Measurements from ENCODE around the gene DBN1. TPM values are rescaled to one million over a fixed set of nuclear protein-coding genes. Genes with fewer than 3 reads are reported as not detected.
A peak's percentile ranks its signal among the peaks of the same experiment; 100 is the strongest.

DBN1 gene
- total and polyA plus RNA-seq, 9 of the 15 experiments (the other 6 are each of a cell fraction or from before 2014, with no cell fraction given) = 0.25 to 87.2 (median 27.9) TPM

GRCh38 chr5:177497292-177498012, 24.0 kb upstream of the DBN1 start, which contains the start of gene PDLIM7 (continued):
- TF ChIP-seq DNMT1 (IDR thresholded peaks at IDR 0.05) (no peak), MYBL2 (IDR thresholded peaks at IDR 0.05; ENCODE audit: low read depth) (no peak), MYBL2 (CRISPR knock-in tag; IDR thresholded peaks at IDR 0.05; ENCODE audit: borderline replicate concordance) (no peak), ZNF436 (CRISPR knock-in tag; IDR thresholded peaks at IDR 0.05) (0 out of 2 replicates have a peak, but pooled peaks have one; percentile 36), ZNF24 (IDR thresholded peaks at IDR 0.05) (peak; percentile 38; the same call in 1 of the 2 replicates), NR1H2 (CRISPR knock-in tag; IDR thresholded peaks at IDR 0.05) (peak; percentile 66; the same call in 1 of the 2 replicates), NFIC (IDR thresholded peaks at IDR 0.05) (peak; percentile 37)
- TF ChIP-seq, protein P1, sequence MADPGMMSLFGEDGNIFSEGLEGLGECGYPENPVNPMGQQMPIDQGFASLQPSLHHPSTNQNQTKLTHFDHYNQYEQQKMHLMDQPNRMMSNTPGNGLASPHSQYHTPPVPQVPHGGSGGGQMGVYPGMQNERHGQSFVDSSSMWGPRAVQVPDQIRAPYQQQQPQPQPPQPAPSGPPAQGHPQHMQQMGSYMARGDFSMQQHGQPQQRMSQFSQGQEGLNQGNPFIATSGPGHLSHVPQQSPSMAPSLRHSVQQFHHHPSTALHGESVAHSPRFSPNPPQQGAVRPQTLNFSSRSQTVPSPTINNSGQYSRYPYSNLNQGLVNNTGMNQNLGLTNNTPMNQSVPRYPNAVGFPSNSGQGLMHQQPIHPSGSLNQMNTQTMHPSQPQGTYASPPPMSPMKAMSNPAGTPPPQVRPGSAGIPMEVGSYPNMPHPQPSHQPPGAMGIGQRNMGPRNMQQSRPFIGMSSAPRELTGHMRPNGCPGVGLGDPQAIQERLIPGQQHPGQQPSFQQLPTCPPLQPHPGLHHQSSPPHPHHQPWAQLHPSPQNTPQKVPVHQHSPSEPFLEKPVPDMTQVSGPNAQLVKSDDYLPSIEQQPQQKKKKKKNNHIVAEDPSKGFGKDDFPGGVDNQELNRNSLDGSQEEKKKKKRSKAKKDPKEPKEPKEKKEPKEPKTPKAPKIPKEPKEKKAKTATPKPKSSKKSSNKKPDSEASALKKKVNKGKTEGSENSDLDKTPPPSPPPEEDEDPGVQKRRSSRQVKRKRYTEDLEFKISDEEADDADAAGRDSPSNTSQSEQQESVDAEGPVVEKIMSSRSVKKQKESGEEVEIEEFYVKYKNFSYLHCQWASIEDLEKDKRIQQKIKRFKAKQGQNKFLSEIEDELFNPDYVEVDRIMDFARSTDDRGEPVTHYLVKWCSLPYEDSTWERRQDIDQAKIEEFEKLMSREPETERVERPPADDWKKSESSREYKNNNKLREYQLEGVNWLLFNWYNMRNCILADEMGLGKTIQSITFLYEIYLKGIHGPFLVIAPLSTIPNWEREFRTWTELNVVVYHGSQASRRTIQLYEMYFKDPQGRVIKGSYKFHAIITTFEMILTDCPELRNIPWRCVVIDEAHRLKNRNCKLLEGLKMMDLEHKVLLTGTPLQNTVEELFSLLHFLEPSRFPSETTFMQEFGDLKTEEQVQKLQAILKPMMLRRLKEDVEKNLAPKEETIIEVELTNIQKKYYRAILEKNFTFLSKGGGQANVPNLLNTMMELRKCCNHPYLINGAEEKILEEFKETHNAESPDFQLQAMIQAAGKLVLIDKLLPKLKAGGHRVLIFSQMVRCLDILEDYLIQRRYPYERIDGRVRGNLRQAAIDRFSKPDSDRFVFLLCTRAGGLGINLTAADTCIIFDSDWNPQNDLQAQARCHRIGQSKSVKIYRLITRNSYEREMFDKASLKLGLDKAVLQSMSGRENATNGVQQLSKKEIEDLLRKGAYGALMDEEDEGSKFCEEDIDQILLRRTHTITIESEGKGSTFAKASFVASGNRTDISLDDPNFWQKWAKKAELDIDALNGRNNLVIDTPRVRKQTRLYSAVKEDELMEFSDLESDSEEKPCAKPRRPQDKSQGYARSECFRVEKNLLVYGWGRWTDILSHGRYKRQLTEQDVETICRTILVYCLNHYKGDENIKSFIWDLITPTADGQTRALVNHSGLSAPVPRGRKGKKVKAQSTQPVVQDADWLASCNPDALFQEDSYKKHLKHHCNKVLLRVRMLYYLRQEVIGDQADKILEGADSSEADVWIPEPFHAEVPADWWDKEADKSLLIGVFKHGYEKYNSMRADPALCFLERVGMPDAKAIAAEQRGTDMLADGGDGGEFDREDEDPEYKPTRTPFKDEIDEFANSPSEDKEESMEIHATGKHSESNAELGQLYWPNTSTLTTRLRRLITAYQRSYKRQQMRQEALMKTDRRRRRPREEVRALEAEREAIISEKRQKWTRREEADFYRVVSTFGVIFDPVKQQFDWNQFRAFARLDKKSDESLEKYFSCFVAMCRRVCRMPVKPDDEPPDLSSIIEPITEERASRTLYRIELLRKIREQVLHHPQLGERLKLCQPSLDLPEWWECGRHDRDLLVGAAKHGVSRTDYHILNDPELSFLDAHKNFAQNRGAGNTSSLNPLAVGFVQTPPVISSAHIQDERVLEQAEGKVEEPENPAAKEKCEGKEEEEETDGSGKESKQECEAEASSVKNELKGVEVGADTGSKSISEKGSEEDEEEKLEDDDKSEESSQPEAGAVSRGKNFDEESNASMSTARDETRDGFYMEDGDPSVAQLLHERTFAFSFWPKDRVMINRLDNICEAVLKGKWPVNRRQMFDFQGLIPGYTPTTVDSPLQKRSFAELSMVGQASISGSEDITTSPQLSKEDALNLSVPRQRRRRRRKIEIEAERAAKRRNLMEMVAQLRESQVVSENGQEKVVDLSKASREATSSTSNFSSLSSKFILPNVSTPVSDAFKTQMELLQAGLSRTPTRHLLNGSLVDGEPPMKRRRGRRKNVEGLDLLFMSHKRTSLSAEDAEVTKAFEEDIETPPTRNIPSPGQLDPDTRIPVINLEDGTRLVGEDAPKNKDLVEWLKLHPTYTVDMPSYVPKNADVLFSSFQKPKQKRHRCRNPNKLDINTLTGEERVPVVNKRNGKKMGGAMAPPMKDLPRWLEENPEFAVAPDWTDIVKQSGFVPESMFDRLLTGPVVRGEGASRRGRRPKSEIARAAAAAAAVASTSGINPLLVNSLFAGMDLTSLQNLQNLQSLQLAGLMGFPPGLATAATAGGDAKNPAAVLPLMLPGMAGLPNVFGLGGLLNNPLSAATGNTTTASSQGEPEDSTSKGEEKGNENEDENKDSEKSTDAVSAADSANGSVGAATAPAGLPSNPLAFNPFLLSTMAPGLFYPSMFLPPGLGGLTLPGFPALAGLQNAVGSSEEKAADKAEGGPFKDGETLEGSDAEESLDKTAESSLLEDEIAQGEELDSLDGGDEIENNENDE (IDR thresholded peaks at IDR 0.05; ENCODE audit: low read depth, low read length) = no peak
- TF ChIP-seq, protein P2, sequence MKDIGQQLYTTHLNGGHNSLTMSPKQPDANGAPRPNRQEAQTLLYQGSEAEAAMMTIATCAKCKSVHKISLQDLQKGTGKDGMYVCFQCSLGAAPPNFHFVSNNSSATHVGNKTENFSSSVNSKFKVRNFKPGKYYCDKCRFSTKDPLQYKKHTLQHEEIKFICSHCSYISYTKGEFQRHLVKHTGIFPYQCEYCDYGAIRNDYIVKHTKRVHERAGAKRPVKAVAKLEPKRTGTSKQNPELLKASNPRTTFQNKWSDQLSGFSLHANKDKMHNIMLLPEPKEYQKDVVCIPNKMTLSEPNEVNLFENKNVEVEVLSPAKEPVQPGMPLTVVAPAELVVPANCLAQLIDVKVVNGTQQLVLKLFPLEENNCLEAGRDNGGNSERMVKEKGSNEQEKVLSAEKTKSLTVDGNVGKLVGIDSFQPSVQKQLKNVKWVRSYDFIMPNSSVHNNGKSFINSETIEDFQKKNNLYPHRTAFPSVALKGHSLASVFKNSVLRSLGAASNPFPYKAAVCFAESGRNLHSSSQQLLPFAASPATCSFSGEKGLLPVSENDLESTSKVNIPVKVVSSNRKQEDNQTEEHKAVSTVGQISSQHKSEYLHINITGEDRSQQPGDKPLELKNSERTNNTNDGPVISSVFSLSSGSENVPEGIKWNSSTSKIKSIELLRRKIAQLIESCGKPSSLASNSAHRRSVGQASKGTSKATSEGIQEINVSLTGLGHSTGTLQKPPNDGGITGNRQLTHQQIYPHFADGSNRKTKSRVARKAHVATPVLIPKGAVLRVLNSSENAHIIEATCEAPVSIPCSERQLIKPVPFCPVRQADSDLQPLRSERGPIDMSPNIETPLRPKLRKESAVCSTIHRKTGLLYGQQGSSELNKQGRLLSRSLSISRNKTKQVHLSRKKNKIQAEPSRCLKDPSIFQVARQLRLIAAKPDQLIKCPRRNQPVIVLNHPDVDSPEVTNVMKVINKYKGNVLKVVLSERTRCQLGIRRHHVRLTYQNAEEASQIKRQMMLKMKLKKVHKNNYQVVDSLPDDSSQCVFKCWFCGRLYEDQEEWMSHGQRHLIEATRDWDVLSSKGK (CRISPR knock-in tag; IDR thresholded peaks at IDR 0.05) = no peak

Data from K562 (cell line).